ENCODE results near the gene CD52. TPM values are rescaled to one million over a fixed set of nuclear protein-coding genes. Genes with fewer than 3 reads are reported as not detected.
"Not testable (repeated sequence)": the region's sequence is repeated elsewhere in the genome, so short reads cannot be mapped to it uniquely, and the experiment has no call there.

The CD52 gene
- polyA plus RNA-seq, 1 of the 3 experiments (the other 2 are of a cell fraction): not detected

DNA sequence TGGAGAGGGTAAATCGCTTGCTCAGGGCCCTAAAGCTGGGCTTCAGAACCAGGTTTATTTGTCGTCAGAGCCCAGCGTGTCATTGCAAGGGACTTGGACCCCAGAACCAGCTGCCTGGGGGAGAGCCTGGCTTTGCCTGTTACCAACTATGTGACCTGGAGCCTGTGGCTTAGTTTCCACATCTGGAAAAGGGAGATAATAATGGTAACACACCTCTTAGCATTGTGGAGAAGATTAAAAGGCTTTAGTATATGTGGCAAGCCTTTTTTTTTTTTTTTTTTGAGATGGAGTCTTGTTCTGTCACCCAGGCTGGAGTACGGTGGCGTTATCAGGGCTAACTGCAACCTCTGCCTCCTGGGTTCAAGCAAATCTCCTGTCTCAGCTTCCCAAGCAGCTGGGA, 12.5 kb downstream of the CD52 start:
- Histone ChIP-seq H3K4me2 (no peak overlapping the region), H3K4me3 (ENCODE audit: low read depth in 2 of 2, low read length in 1 of 2) (no peak overlapping the region), H3K9me3 (no peaks in the 10 kb centered on the region), H4K20me1 (ENCODE audit: insufficient read depth) (no peaks in the 10 kb centered on the region), H3K79me2 (ENCODE audit: insufficient read depth) (no peaks in the 10 kb centered on the region), H3K9ac (no peak overlapping the region), H3K36me3 (replicated peaks in 1 of 2; ENCODE audit: control insufficient read depth in 1 of 2, insufficient read depth in 2 of 2, low read length in 1 of 2) (no peaks in the 10 kb centered on the region), H3K27me3 (ENCODE audit: insufficient read depth) (no peaks in the 10 kb centered on the region), H3F3A (replicated peaks; ENCODE audit: insufficient read depth) (no peaks in the 10 kb centered on the region), H3K9me2 (no peaks in the 10 kb centered on the region), H3K27ac (ENCODE audit: low read depth in 2 of 2, low read length in 1 of 2) (no peak overlapping the region), H2AFZ (ENCODE audit: low read depth) (no peak overlapping the region), H3K4me1 (ENCODE audit: control insufficient read depth in 1 of 2, insufficient read depth in 2 of 2, low read depth in 1 of 2, low read length in 1 of 2) (no peaks in the 10 kb centered on the region)
- TF ChIP-seq, protein P1, sequence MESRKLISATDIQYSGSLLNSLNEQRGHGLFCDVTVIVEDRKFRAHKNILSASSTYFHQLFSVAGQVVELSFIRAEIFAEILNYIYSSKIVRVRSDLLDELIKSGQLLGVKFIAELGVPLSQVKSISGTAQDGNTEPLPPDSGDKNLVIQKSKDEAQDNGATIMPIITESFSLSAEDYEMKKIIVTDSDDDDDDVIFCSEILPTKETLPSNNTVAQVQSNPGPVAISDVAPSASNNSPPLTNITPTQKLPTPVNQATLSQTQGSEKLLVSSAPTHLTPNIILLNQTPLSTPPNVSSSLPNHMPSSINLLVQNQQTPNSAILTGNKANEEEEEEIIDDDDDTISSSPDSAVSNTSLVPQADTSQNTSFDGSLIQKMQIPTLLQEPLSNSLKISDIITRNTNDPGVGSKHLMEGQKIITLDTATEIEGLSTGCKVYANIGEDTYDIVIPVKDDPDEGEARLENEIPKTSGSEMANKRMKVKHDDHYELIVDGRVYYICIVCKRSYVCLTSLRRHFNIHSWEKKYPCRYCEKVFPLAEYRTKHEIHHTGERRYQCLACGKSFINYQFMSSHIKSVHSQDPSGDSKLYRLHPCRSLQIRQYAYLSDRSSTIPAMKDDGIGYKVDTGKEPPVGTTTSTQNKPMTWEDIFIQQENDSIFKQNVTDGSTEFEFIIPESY (IDR thresholded peaks at IDR 0.05; ENCODE audit: borderline replicate concordance, low read depth): no peak
- no peak for TF ChIP-seq ELF1 (IDR thresholded peaks at IDR 0.05)
- no peak for TF ChIP-seq TCF12 (IDR thresholded peaks at IDR 0.05)
- TF ChIP-seq, protein P2, sequence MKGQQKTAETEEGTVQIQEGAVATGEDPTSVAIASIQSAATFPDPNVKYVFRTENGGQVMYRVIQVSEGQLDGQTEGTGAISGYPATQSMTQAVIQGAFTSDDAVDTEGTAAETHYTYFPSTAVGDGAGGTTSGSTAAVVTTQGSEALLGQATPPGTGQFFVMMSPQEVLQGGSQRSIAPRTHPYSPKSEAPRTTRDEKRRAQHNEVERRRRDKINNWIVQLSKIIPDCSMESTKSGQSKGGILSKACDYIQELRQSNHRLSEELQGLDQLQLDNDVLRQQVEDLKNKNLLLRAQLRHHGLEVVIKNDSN (IDR thresholded peaks at IDR 0.05; ENCODE audit: borderline replicate concordance, low read depth): no peak
- TF ChIP-seq GABPA (IDR thresholded peaks at IDR 0.05; ENCODE audit: low read depth): no peak
- no peak for TF ChIP-seq FOXJ3 (CRISPR knock-in tag; IDR thresholded peaks at IDR 0.05)
- TF ChIP-seq SIN3A (IDR thresholded peaks at IDR 0.05; ENCODE audit: borderline replicate concordance, low read depth, low read length): no peak
- no peak for TF ChIP-seq CHD2 (IDR thresholded peaks at IDR 0.05; ENCODE audit: low read length, partially characterized antibody)
- no peak for TF ChIP-seq TEAD4 (IDR thresholded peaks at IDR 0.05; ENCODE audit: borderline replicate concordance, insufficient read depth)
- TF ChIP-seq POLR2AphosphoS5 (IDR thresholded peaks at IDR 0.05; ENCODE audit: low read depth, low read length): no peak
- no peak for DNase-seq
- ChIA-PET CTCF (interaction anchor here (0.7 to 4.2 kb wide), 6 partner anchors 9 to 161 kb away, joined by 3 to 38 read pairs (median 3); partner anchors contain the start of gene ZNF593), POLR2A (interaction anchor here (0.7 kb wide), 1 partner anchor 51 kb away, joined by 3 read pairs; the partner anchor contains the start of gene SH3BGRL3)
- 92% methylated on average over 5 of the region's 5 CpGs for WGBS (ENCODE audit: low lambda C conversion rate)

DNA sequence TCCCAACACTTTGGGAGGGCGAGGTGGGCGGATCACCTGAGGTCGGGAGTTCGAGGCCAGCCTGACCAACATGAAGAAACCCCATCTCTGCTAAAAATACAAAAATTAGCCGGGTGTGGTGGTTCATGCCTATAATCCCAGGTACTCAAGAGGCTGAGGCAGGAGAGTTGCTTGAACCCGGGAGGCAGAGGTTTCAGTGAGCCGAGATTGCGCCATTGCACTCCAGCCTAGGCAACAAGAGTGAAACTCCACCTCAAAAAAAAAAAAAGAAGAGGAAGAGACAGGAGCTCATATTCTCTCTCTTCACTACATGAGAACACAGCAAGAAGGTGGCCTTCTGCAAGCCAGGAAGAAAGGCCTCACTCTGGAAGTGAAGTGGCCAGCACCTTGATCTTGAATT, 15.6 kb downstream of the CD52 start:
- CTCF ChIA-PET: interaction anchor here (1.5 to 3.2 kb wide), 3 partner anchors 12 to 84 kb away, joined by 3 to 27 read pairs (median 4); no protein-coding TSS in a partner anchor
- H3K9ac ChIP-seq; H2AFZ ChIP-seq (ENCODE audit: low read depth); H3K4me2 ChIP-seq; DNase-seq; H3K27ac ChIP-seq (ENCODE audit: low read depth in 2 of 2, low read length in 1 of 2); POLR2A ChIA-PET; H3K9me3 ChIP-seq; H4K20me1 ChIP-seq (ENCODE audit: insufficient read depth); H3K36me3 ChIP-seq (replicated peaks in 1 of 2; ENCODE audit: control insufficient read depth in 1 of 2, insufficient read depth in 2 of 2, low read length in 1 of 2); H3F3A ChIP-seq (replicated peaks; ENCODE audit: insufficient read depth); H3K79me2 ChIP-seq (ENCODE audit: insufficient read depth); H3K4me3 ChIP-seq (ENCODE audit: low read depth in 2 of 2, low read length in 1 of 2); H3K4me1 ChIP-seq (ENCODE audit: control insufficient read depth in 1 of 2, insufficient read depth in 2 of 2, low read depth in 1 of 2, low read length in 1 of 2); H3K27me3 ChIP-seq (ENCODE audit: insufficient read depth); H3K9me2 ChIP-seq: not testable (repeated sequence)
- 92% methylated on average over 8 of the region's 8 CpGs for WGBS (ENCODE audit: low lambda C conversion rate)
